ENCODE measurements around the gene RRAGD.

The RRAGD gene

GRCh38 chr6:89430201-89430962, 18.3 kb upstream of the RRAGD start:
- H3K4me3 ChIP-seq (ENCODE audit: low read length), result no peak overlapping the region
- no peak overlapping the region for H3K4me2 ChIP-seq (ENCODE audit: low read length)
- H3K18ac ChIP-seq (ENCODE audit: low read length), result no peak overlapping the region
- H3K9ac ChIP-seq (ENCODE audit: low read length), result no peak overlapping the region
- H3K56ac ChIP-seq (ENCODE audit: low read length), result peak overlapping the region; percentile 30
- H3K79me1 ChIP-seq (ENCODE audit: low read length), result peaks cover 5% of the 10 kb centered on the region
- H3K27ac ChIP-seq (ENCODE audit: low read depth, low read length), result no peak overlapping the region
- no peak overlapping the region for H2AK5ac ChIP-seq (ENCODE audit: low read length)
- H2BK15ac ChIP-seq (replicated peaks; ENCODE audit: low read depth), result no peak overlapping the region
- H3K23ac ChIP-seq (ENCODE audit: low read length), result no peak overlapping the region
- DNase-seq, result peak; percentile 54
- no peaks in the 10 kb centered on the region for H3K36me3 ChIP-seq (ENCODE audit: control insufficient read depth, insufficient read depth, low read length)
- H4K8ac ChIP-seq (ENCODE audit: low read depth, low read length), result no peak overlapping the region
- no peak overlapping the region for H3K4ac ChIP-seq (ENCODE audit: low read depth, low read length)
- no CpG with 5 or more reads among the region's 7 CpGs for WGBS (ENCODE audit: extremely low coverage, insufficient coverage, low lambda C conversion rate)
- peaks cover 10% of the 10 kb centered on the region for H3K4me1 ChIP-seq (ENCODE audit: control insufficient read depth, low read depth, low read length)
- H4K5ac ChIP-seq (ENCODE audit: low read length), result peak overlapping the region; percentile 33
- peaks cover 5% of the 10 kb centered on the region for H3K79me2 ChIP-seq (ENCODE audit: control insufficient read depth, insufficient read depth, low read length)
- H2BK5ac ChIP-seq (ENCODE audit: low read length), result no peak overlapping the region
- H3K27me3 ChIP-seq (ENCODE audit: insufficient read depth, low read length, poor library complexity), result no peaks in the 10 kb centered on the region
- no peak overlapping the region for H2BK120ac ChIP-seq (ENCODE audit: low read depth, low read length)

- Histone ChIP-seq H3K4ac (ENCODE audit: low read depth, low read length) (no peak overlapping the region), H3K27me3 (ENCODE audit: insufficient read depth, low read length, poor library complexity) (no peaks in the 10 kb centered on the region), H3K36me3 (ENCODE audit: control insufficient read depth, insufficient read depth, low read length) (no peaks in the 10 kb centered on the region), H4K5ac (ENCODE audit: low read length) (no peak overlapping the region), H3K79me2 (ENCODE audit: control insufficient read depth, insufficient read depth, low read length) (no peaks in the 10 kb centered on the region), H3K18ac (ENCODE audit: low read length) (no peak overlapping the region), H3K56ac (ENCODE audit: low read length) (no peak overlapping the region), H3K79me1 (ENCODE audit: low read length) (no peaks in the 10 kb centered on the region), H2BK120ac (ENCODE audit: low read depth, low read length) (no peak overlapping the region), H3K4me2 (ENCODE audit: low read length) (no peak overlapping the region), H3K23ac (ENCODE audit: low read length) (no peak overlapping the region), H2BK5ac (ENCODE audit: low read length) (no peak overlapping the region), H4K8ac (ENCODE audit: low read depth, low read length) (no peak overlapping the region), H3K9ac (ENCODE audit: low read length) (no peak overlapping the region), H2BK15ac (replicated peaks; ENCODE audit: low read depth) (no peak overlapping the region), H3K4me1 (ENCODE audit: control insufficient read depth, low read depth, low read length) (no peaks in the 10 kb centered on the region), H2AK5ac (ENCODE audit: low read length) (no peak overlapping the region), H3K4me3 (ENCODE audit: low read length) (no peak overlapping the region), H3K27ac (ENCODE audit: low read depth, low read length) (no peak overlapping the region)
- no CpG with 5 or more reads among the region's 1 CpG for WGBS (ENCODE audit: extremely low coverage, insufficient coverage, low lambda C conversion rate)
- no peak for DNase-seq
Measured at GRCh38 chr6:89416796-89417195, 4.7 kb upstream of the RRAGD start.

GRCh38 chr6:89415185-89415584, 3.1 kb upstream of the RRAGD start:
- no peak overlapping the region for H3K4me3 ChIP-seq (ENCODE audit: low read length)
- H3K79me2 ChIP-seq (ENCODE audit: control insufficient read depth, insufficient read depth, low read length), result no peaks in the 10 kb centered on the region
- H4K5ac ChIP-seq (ENCODE audit: low read length), result no peak overlapping the region
- H3K23ac ChIP-seq (ENCODE audit: low read length), result no peak overlapping the region
- no peak overlapping the region for H2BK15ac ChIP-seq (replicated peaks; ENCODE audit: low read depth)
- H3K4me2 ChIP-seq (ENCODE audit: low read length), result no peak overlapping the region
- H3K27me3 ChIP-seq (ENCODE audit: insufficient read depth, low read length, poor library complexity), result no peaks in the 10 kb centered on the region
- no peak overlapping the region for H3K18ac ChIP-seq (ENCODE audit: low read length)
- H3K4ac ChIP-seq (ENCODE audit: low read depth, low read length), result no peak overlapping the region
- no peaks in the 10 kb centered on the region for H3K36me3 ChIP-seq (ENCODE audit: control insufficient read depth, insufficient read depth, low read length)
- no peak overlapping the region for H2AK5ac ChIP-seq (ENCODE audit: low read length)
- H2BK5ac ChIP-seq (ENCODE audit: low read length), result no peak overlapping the region
- no CpG with 5 or more reads among the region's 2 CpGs for WGBS (ENCODE audit: extremely low coverage, insufficient coverage, low lambda C conversion rate)
- no peak overlapping the region for H4K8ac ChIP-seq (ENCODE audit: low read depth, low read length)
- no peak overlapping the region for H2BK120ac ChIP-seq (ENCODE audit: low read depth, low read length)
- no peak overlapping the region for H3K56ac ChIP-seq (ENCODE audit: low read length)
- DNase-seq, result no peak
- H3K4me1 ChIP-seq (ENCODE audit: control insufficient read depth, low read depth, low read length), result no peaks in the 10 kb centered on the region
- H3K27ac ChIP-seq (ENCODE audit: low read depth, low read length), result no peak overlapping the region
- H3K9ac ChIP-seq (ENCODE audit: low read length), result no peak overlapping the region
- no peaks in the 10 kb centered on the region for H3K79me1 ChIP-seq (ENCODE audit: low read length)

GRCh38 chr6:89414215-89414614, 2.1 kb upstream of the RRAGD start:
- Histone ChIP-seq H3K27me3 (ENCODE audit: insufficient read depth, low read length, poor library complexity) (no peaks in the 10 kb centered on the region), H2BK5ac (ENCODE audit: low read length) (no peak overlapping the region), H3K56ac (ENCODE audit: low read length) (no peak overlapping the region)

GRCh38 chr6:89413006-89413400, 930 bp upstream of the RRAGD start:
- H3K18ac ChIP-seq (ENCODE audit: low read length), result no peak overlapping the region
- no peak overlapping the region for H3K9ac ChIP-seq (ENCODE audit: low read length)
- H3K56ac ChIP-seq (ENCODE audit: low read length), result no peak overlapping the region
- H2BK5ac ChIP-seq (ENCODE audit: low read length), result no peak overlapping the region
- H2BK15ac ChIP-seq (replicated peaks; ENCODE audit: low read depth), result no peak overlapping the region
- no CpG with 5 or more reads among the region's 9 CpGs for WGBS (ENCODE audit: extremely low coverage, insufficient coverage, low lambda C conversion rate)
- no peak overlapping the region for H4K5ac ChIP-seq (ENCODE audit: low read length)
- no peaks in the 10 kb centered on the region for H3K4me1 ChIP-seq (ENCODE audit: control insufficient read depth, low read depth, low read length)
- H3K79me2 ChIP-seq (ENCODE audit: control insufficient read depth, insufficient read depth, low read length), result no peaks in the 10 kb centered on the region
- H2BK120ac ChIP-seq (ENCODE audit: low read depth, low read length), result no peak overlapping the region
- no peaks in the 10 kb centered on the region for H3K36me3 ChIP-seq (ENCODE audit: control insufficient read depth, insufficient read depth, low read length)
- no peak overlapping the region for H2AK5ac ChIP-seq (ENCODE audit: low read length)
- H3K4ac ChIP-seq (ENCODE audit: low read depth, low read length), result no peak overlapping the region
- H3K79me1 ChIP-seq (ENCODE audit: low read length), result no peaks in the 10 kb centered on the region
- no peak overlapping the region for H3K23ac ChIP-seq (ENCODE audit: low read length)
- no peak overlapping the region for H3K27ac ChIP-seq (ENCODE audit: low read depth, low read length)
- no peak overlapping the region for H3K4me3 ChIP-seq (ENCODE audit: low read length)
- no peak for DNase-seq
- no peaks in the 10 kb centered on the region for H3K27me3 ChIP-seq (ENCODE audit: insufficient read depth, low read length, poor library complexity)
- H4K8ac ChIP-seq (ENCODE audit: low read depth, low read length), result no peak overlapping the region
- no peak overlapping the region for H3K4me2 ChIP-seq (ENCODE audit: low read length)

More at GRCh38 chr6:89414215-89414614, 2.1 kb upstream of the RRAGD start:
- Histone ChIP-seq H2AK5ac (ENCODE audit: low read length) (no peak overlapping the region), H4K8ac (ENCODE audit: low read depth, low read length) (no peak overlapping the region), H3K23ac (ENCODE audit: low read length) (no peak overlapping the region), H3K79me2 (ENCODE audit: control insufficient read depth, insufficient read depth, low read length) (no peaks in the 10 kb centered on the region), H3K79me1 (ENCODE audit: low read length) (no peaks in the 10 kb centered on the region), H3K9ac (ENCODE audit: low read length) (no peak overlapping the region), H2BK15ac (replicated peaks; ENCODE audit: low read depth) (no peak overlapping the region), H3K18ac (ENCODE audit: low read length) (no peak overlapping the region), H3K4ac (ENCODE audit: low read depth, low read length) (no peak overlapping the region), H3K36me3 (ENCODE audit: control insufficient read depth, insufficient read depth, low read length) (no peaks in the 10 kb centered on the region), H3K4me2 (ENCODE audit: low read length) (no peak overlapping the region), H2BK120ac (ENCODE audit: low read depth, low read length) (no peak overlapping the region), H3K4me3 (ENCODE audit: low read length) (no peak overlapping the region), H3K4me1 (ENCODE audit: control insufficient read depth, low read depth, low read length) (no peaks in the 10 kb centered on the region), H4K5ac (ENCODE audit: low read length) (no peak overlapping the region), H3K27ac (ENCODE audit: low read depth, low read length) (no peak overlapping the region)
- no peak for DNase-seq
- WGBS (ENCODE audit: extremely low coverage, insufficient coverage, low lambda C conversion rate), result no CpG with 5 or more reads among the region's 2 CpGs
